ENCODE data around the gene PSRC1.

PSRC1 gene

GRCh38 chr1:109252167-109252892 lies 30.6 kb downstream of the PSRC1 start:
- TF ChIP-seq CTCF (IDR thresholded peaks at IDR 0.05; ENCODE audit: borderline replicate concordance, insufficient read depth, low read depth, low read length), result no peak
- no peak overlapping the region for H3K4me3 ChIP-seq (ENCODE audit: low read depth, low read length)

DNA sequence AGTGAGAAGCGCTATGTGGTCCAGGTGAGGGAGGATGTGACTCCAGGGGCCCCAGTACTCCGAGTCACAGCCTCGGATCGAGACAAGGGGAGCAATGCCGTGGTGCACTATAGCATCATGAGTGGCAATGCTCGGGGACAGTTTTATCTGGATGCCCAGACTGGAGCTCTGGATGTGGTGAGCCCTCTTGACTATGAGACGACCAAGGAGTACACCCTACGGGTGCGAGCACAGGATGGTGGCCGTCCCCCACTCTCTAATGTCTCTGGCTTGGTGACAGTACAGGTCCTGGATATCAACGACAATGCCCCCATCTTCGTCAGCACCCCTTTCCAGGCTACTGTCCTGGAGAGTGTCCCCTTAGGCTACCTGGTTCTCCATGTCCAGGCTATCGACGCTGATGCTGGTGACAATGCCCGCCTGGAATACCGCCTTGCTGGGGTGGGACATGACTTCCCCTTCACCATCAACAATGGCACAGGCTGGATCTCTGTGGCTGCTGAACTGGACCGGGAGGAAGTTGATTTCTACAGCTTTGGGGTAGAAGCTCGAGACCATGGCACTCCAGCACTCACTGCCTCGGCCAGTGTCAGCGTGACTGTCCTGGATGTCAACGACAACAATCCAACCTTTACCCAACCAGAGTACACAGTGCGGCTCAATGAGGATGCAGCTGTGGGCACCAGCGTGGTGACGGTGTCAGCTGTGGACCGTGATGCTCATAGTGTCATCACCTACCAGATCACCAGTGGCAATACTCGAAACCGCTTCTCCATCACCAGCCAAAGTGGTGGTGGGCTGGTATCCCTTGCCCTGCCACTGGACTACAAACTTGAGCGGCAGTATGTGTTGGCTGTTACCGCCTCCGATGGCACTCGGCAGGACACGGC lies 31.4 kb downstream of the PSRC1 start:
- H3K4me3 ChIP-seq (ENCODE audit: low read depth, low read length), result no peak overlapping the region
- no peak for TF ChIP-seq CTCF (IDR thresholded peaks at IDR 0.05; ENCODE audit: borderline replicate concordance, insufficient read depth, low read depth, low read length)

- TF ChIP-seq CTCF (IDR thresholded peaks at IDR 0.05; ENCODE audit: borderline replicate concordance, insufficient read depth, low read depth, low read length), result no peak
- H3K4me3 ChIP-seq (ENCODE audit: low read depth, low read length), result no peak overlapping the region
Measured at GRCh38 chr1:109250454-109251276, 32.3 kb downstream of the PSRC1 start.

- peak overlapping the region; percentile 27 for H3K4me3 ChIP-seq (ENCODE audit: low read depth, low read length)
- no peak for TF ChIP-seq CTCF (IDR thresholded peaks at IDR 0.05; ENCODE audit: borderline replicate concordance, insufficient read depth, low read depth, low read length)
Measured at GRCh38 chr1:109249654-109250401, 33.1 kb downstream of the PSRC1 start.

DNA sequence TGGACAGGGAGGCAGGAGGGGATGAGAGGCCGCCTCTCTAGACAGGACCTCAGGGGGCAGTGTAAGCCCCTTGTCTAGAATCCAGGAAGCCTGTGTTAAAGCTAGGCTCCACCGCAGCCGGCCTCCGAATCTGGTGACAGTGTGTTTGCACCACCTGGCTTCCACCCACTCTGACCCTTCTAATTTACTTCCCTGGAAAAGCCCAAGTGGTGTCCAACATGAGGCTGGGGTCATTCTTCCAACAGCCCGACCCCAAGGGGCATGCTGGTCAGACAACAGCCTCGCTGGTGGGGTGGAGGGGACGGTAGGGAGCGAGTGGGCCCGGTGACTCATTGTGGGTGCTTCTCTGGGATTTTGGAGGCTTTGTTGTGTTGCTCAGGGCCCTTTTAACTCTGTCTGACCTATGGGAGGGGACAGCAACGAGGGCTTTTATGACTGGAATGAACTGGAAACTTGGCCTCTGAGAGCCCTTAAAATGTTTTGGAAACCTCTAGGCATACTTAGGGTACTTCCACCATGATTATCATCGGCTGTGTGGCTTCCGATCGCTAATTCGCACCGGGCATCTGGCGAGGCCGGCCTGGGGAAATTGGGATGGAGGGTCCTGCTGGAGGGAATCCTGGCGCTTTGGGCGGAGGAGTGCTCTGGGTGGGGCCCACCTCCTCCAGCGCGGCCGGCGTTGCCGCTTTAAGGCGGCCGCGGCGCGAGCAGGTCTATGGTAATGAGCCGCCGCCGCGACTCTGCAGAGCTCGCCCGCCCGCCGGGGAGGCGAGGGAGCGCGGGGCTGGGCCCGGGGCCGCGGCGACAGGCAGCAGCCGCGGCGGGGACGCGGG lies 33.9 kb downstream of the PSRC1 start, which contains the start of gene CELSR2:
TSS of gene CELSR2 (plus strand) at position 743 of the 833 bp plus-strand sequence. CDS start 541 bp downstream, outside the sequence.
- H3K4me3 ChIP-seq (ENCODE audit: low read depth, low read length), result peak within 1 kb of the TSS; percentile 27
- no peak for TF ChIP-seq CTCF (IDR thresholded peaks at IDR 0.05; ENCODE audit: borderline replicate concordance, insufficient read depth, low read depth, low read length)

GRCh38 chr1:109248444-109248796 lies 34.5 kb downstream of the PSRC1 start:
- TF ChIP-seq CTCF (IDR thresholded peaks at IDR 0.05; ENCODE audit: borderline replicate concordance, insufficient read depth, low read depth, low read length), result no peak
- H3K4me3 ChIP-seq (ENCODE audit: low read depth, low read length), result no peak overlapping the region
